GM18507 (cell line): ENCODE data around the gene NR2F2.

ENCODE experiments used
- DNase-seq: peaks from one replicate; pipeline ENCODE4 v3.0.0; 2011; ENCODE audit warnings: low read depth; ENCODE audit not compliant: insufficient read length; ENCODE audit errors: extremely low spot score
- FAIRE-seq: peaks from 2 replicates; lab custom pipeline; 2011; peaks lifted over from hg19 to GRCh38; lab: Jason Lieb, UNC

The NR2F2 gene

GRCh38 chr15:96330064-96330449, 443 bp upstream of the NR2F2 start:
- no peak for FAIRE-seq

GRCh38 chr15:96331144-96331944, 844 bp downstream of the NR2F2 start:
- FAIRE-seq (no peak), DNase-seq (no peak)

More at GRCh38 chr15:96330064-96330449, 443 bp upstream of the NR2F2 start:
- no peak for DNase-seq

GRCh38 chr15:96331945-96332636, 1.6 kb downstream of the NR2F2 start:
- DNase-seq = no peak
- FAIRE-seq = no peak

GRCh38 chr15:96332637-96333121, 2.2 kb downstream of the NR2F2 start:
- FAIRE-seq = no peak
- DNase-seq = no peak

GRCh38 chr15:96333131-96334016, 2.9 kb downstream of the NR2F2 start:
- no peak for DNase-seq
- no peak for FAIRE-seq

GRCh38 chr15:96334017-96334704, 3.7 kb downstream of the NR2F2 start:
- no peak for FAIRE-seq
- no peak for DNase-seq

DNA sequence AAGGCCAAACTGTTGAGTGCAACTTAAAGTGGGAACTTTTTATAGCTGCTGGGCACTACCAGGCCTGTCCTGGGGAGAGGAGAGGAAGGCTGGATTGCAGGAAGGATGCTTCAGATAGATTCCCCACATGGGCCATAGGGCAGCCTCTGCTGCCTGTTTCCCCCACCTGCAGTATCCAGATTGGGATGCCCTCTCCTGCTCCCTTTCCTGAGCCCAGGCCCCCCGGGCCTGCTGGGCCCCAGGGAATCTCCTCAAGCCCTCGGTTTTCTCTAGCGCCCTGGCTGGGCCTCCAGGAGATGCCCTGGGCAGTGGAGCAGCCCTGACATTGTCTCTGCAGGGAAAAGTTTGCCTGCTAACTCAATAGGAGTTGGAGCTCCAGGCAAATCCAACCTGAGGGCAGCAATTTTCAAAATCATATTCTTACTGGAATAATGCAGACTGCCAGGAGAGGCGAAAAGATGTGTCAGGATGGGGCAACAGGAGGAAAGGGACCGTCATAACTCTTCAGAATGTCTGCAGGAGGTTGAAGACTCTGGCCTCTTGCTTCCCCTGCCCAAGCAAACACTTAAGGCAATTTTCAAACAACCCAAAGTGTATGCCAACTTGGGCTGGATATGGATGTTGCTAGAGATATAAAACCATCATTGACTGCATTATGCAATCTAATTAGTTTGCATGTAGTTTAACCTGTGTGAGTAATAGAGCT, 4.4 kb downstream of the NR2F2 start:
- no peak for FAIRE-seq
- DNase-seq = no peak

- DNase-seq = no peak
- no peak for FAIRE-seq
These were observed 5.0 kb downstream of the NR2F2 start for GRCh38 chr15:96335411-96336024.

GRCh38 chr15:96336108-96336595, 5.7 kb downstream of the NR2F2 start:
- no peak for DNase-seq
- no peak for FAIRE-seq

GRCh38 chr15:96336596-96337364, 6.3 kb downstream of the NR2F2 start:
- no peak for FAIRE-seq
- no peak for DNase-seq

GRCh38 chr15:96337365-96338023, 7.0 kb downstream of the NR2F2 start:
- FAIRE-seq = no peak
- DNase-seq = no peak

- DNase-seq (no peak), FAIRE-seq (no peak)
These were observed 7.7 kb downstream of the NR2F2 start for GRCh38 chr15:96338074-96338765.

DNA sequence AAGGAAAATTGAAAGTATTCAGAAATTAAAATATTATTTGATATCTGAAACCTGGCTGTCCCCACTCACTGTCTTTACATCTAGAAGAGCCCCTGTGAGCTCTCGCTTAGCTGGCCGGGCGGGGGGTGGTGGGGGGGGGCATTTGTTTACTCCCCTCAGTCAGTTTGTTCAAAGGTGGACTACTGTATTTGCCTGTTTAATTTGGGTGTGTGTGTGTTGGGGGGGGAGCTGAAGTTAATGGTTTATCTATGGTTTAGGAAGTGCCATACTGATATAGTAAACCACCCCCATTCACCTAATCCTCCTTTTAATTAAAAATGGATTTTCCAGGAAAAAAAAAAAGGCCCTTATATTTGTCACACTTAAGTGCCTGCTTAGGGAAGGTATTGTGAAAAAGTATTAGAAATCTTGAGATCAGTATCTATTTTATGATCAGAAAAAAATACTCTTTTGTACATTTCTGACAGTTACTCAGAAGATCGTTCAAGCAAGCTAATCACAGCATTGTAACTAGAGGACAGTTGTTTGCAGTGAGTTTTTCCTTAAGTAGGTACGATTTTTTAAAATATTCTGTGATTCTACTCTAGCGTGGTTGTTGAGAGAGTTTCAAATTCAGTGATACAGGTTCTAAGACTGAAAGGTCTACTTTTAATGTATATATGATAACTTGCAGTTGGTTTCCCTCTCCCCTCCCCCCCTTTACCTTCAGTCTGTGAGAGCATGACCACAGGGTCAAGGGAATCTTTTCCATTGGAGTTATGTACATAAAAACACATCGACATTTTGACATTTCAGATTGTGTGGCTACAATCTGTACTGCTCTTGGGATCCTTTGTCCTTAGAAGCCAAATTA, 8.5 kb downstream of the NR2F2 start:
- DNase-seq (no peak), FAIRE-seq (no peak)

DNA sequence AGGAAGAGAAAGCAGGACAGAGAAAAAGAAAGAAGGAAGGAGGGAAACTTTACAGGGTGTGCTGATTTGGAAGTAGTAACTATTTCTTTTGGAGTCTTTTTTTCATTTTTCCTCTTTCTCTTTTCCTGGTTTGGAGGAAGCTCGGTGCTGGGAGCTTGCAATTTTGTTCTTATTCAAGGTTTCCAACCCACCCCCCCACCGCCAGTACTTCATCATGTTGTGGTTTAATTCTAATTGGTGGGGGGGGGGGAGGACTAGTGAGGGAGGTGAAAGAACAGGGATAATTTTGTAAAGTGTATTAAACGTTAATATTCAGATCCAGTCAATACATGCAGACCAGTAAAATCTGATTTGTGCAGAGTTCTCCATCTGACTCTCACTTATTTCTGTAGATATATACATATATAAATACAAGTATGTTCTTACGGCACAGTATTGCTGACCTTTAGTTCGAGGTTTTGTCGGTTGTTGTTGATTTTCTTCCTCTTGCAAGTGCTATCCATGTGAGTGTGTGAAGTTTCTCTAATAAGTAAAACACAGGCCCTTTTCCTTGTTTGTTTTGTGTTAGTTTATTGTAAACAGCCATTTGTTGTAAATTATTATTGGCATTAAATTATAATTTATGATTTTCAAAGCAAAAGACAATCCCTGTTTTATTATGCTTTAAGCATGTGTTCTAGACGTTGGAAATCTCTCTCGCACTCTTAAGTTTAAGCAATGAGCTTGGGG, 9.3 kb downstream of the NR2F2 start:
- FAIRE-seq (no peak), DNase-seq (no peak)

GRCh38 chr15:96340348-96340597, 9.8 kb downstream of the NR2F2 start:
- no peak for FAIRE-seq
- DNase-seq = no peak
